Neuronal stem cell (in vitro differentiated cells): ENCODE data around the gene CPXM2.
A peak's percentile ranks its signal among the peaks of the same experiment; 100 is the strongest.

ENCODE experiments used
- DNase-seq: peaks from one replicate; pipeline ENCODE4 v3.0.0-alpha.2; 2013; ENCODE audit warnings: low spot score
- H2AFZ ChIP-seq: one replicate; pipeline ENCODE4 v1.6.1; 2013; ENCODE audit warnings: mild to moderate bottlenecking, low read length, inconsistent platforms
- H2AK5ac ChIP-seq: 2 replicates; pipeline ENCODE4 v1.6.1; 2013; ENCODE audit warnings: low read depth, mild to moderate bottlenecking, inconsistent platforms, low read length, moderate library complexity, mixed read lengths
- H2BK120ac ChIP-seq: 2 replicates; pipeline ENCODE4 v1.6.1; 2013; ENCODE audit warnings: low read depth, mild to moderate bottlenecking, inconsistent platforms, low read length, moderate library complexity, mixed read lengths
- H2BK12ac ChIP-seq: one replicate; pipeline ENCODE4 v1.6.1; 2013; ENCODE audit warnings: low read length, inconsistent platforms
- H2BK15ac ChIP-seq: 2 replicates; pipeline ENCODE4 v1.6.1; 2013; ENCODE audit warnings: mild to moderate bottlenecking, low read length, inconsistent platforms, mixed read lengths
- H2BK5ac ChIP-seq: one replicate; pipeline ENCODE4 v1.6.1; 2013; ENCODE audit warnings: inconsistent platforms, mild to moderate bottlenecking, low read length, moderate library complexity
- H3K14ac ChIP-seq: one replicate; pipeline ENCODE4 v1.6.1; 2013; ENCODE audit warnings: low read length, inconsistent platforms
- H3K18ac ChIP-seq: 2 replicates; pipeline ENCODE4 v1.6.1; 2013; ENCODE audit warnings: low read length, inconsistent platforms
- H3K23ac ChIP-seq: 2 replicates; pipeline ENCODE4 v1.6.1; 2013; ENCODE audit warnings: low read depth, mild to moderate bottlenecking, mixed read lengths, low read length, inconsistent platforms; ENCODE audit not compliant: poor library complexity
- H3K27ac ChIP-seq: replicated peaks from 3 replicates; pipeline ENCODE4 v1.5.1; 2013; ENCODE audit warnings: low read length, inconsistent platforms
- H3K27me3 ChIP-seq, 3 experiments: 2 replicates each; pipeline ENCODE4 v1.6.1; 2013; ENCODE audit warnings: low read length in 3 of 3, mild to moderate bottlenecking in 2 of 3, inconsistent platforms in 1 of 3, low read depth in 1 of 3, mixed read lengths in 1 of 3, moderate library complexity in 1 of 3; ENCODE audit not compliant: control insufficient read depth in 3 of 3, insufficient read depth in 3 of 3
- H3K36me3 ChIP-seq, 2 donors: replicated peaks in 1 of 2; 2 replicates each; pipeline ENCODE4 v1.6.1; 2013; ENCODE audit warnings: low read length in 2 of 2; ENCODE audit not compliant: control insufficient read depth in 2 of 2, insufficient read depth in 2 of 2
- H3K4ac ChIP-seq: 2 replicates; pipeline ENCODE4 v1.6.1; 2013; ENCODE audit warnings: inconsistent platforms, mild to moderate bottlenecking, low read length, moderate library complexity
- H3K4me1 ChIP-seq, 2 donors: 1 replicate in 1 of 2; 2 replicates in 1 of 2; pipeline ENCODE4 v1.6.1; 2013; ENCODE audit warnings: low read length in 2 of 2, low read depth in 1 of 2; ENCODE audit not compliant: control insufficient read depth in 2 of 2, insufficient read depth in 1 of 2
- H3K4me2 ChIP-seq: one replicate; pipeline ENCODE4 v1.6.1; 2013; ENCODE audit warnings: mild to moderate bottlenecking, low read length, inconsistent platforms; ENCODE audit not compliant: insufficient read depth, poor library complexity, severe bottlenecking
- H3K4me3 ChIP-seq, 2 donors: 2 replicates each; pipeline ENCODE4 v1.5.1; 2013; ENCODE audit warnings: low read length in 2 of 2, mild to moderate bottlenecking in 2 of 2, inconsistent platforms in 1 of 2, moderate library complexity in 1 of 2
- H3K79me1 ChIP-seq: one replicate; pipeline ENCODE4 v1.6.1; 2013; ENCODE audit warnings: low read depth, mild to moderate bottlenecking, inconsistent platforms, low read length, moderate library complexity
- H3K9ac ChIP-seq: one replicate; pipeline ENCODE4 v1.6.1; 2013; ENCODE audit warnings: mild to moderate bottlenecking, low read depth, low read length, inconsistent platforms; ENCODE audit not compliant: poor library complexity
- H3K9me3 ChIP-seq, 2 donors: replicated peaks in 1 of 2; 2 replicates each; pipeline versions ENCODE3 to v1.6.1; 2013; ENCODE audit warnings: low read length in 2 of 2, mild to moderate bottlenecking in 2 of 2, inconsistent platforms in 1 of 2, low read depth in 1 of 2, mixed read lengths in 1 of 2, moderate library complexity in 1 of 2; ENCODE audit not compliant: control insufficient read depth in 2 of 2, insufficient read depth in 1 of 2
- H4K8ac ChIP-seq: one replicate; pipeline ENCODE4 v1.6.1; 2013; ENCODE audit warnings: low read depth, mild to moderate bottlenecking, inconsistent platforms, low read length, moderate library complexity
- H4K91ac ChIP-seq: one replicate; pipeline ENCODE4 v1.6.1; 2013; ENCODE audit warnings: low read length, low read depth, mild to moderate bottlenecking, inconsistent platforms; ENCODE audit not compliant: poor library complexity
- WGBS, 2 donors: extraction: QIAGEN DNeasy Blood & Tissue Kit; methylation state at CpG; one replicate each; pipeline ENCODE4 v1.1.7; 2013; ENCODE audit warnings: missing lambda C conversion rate in 2 of 2, mixed read lengths in 1 of 2; ENCODE audit not compliant: insufficient read length in 2 of 2, insufficient replicate concordance in 1 of 2; ENCODE audit errors: extremely low coverage in 2 of 2; 5-methylcytosine and 5-hydroxymethylcytosine counted together

CPXM2 gene

GRCh38 chr10:123886292-123886691 is 5.3 kb downstream of the CPXM2 start:
- no peak overlapping the region for H3K27ac ChIP-seq
- no peaks in the 10 kb centered on the region for H3K9me3 ChIP-seq
- no peak overlapping the region for H2BK15ac ChIP-seq
- H3K4ac ChIP-seq, result no peak overlapping the region
- no peak overlapping the region for H3K4me2 ChIP-seq
- H2BK12ac ChIP-seq, result no peak overlapping the region
- no peak overlapping the region for H2AFZ ChIP-seq
- H3K9ac ChIP-seq, result no peak overlapping the region
- no CpG with 5 or more reads among the region's 6 CpGs for WGBS, 2 donors
- H3K36me3 ChIP-seq, result no peaks in the 10 kb centered on the region
- H3K14ac ChIP-seq, result no peak overlapping the region
- H3K4me3 ChIP-seq, result no peak overlapping the region
- no peak for DNase-seq
- H2BK5ac ChIP-seq, result no peak overlapping the region
- H4K8ac ChIP-seq, result no peak overlapping the region
- no peak overlapping the region for H3K18ac ChIP-seq
- no peak overlapping the region for H2AK5ac ChIP-seq
- H3K79me1 ChIP-seq, result no peaks in the 10 kb centered on the region
- peaks cover 0 to 7% of the 10 kb centered on the region in 2 donors for H3K4me1 ChIP-seq
- H2BK120ac ChIP-seq, result no peak overlapping the region
- no peak overlapping the region for H3K23ac ChIP-seq
- no peak overlapping the region for H4K91ac ChIP-seq
- peaks cover 4 to 41% (median 17%) of the 10 kb centered on the region in 3 experiments for H3K27me3 ChIP-seq

GRCh38 chr10:123885406-123886170 is 6.0 kb downstream of the CPXM2 start:
- no peak overlapping the region for H2BK5ac ChIP-seq
- no peak overlapping the region for H3K27ac ChIP-seq
- peaks cover 0 to 33% (median 10%) of the 10 kb centered on the region in 3 experiments for H3K27me3 ChIP-seq
- H3K4me1 ChIP-seq, result peaks cover 0 to 8% of the 10 kb centered on the region in 2 donors
- no peak overlapping the region for H3K4me3 ChIP-seq
- H2BK120ac ChIP-seq, result no peak overlapping the region
- H3K79me1 ChIP-seq, result no peaks in the 10 kb centered on the region
- no peak overlapping the region for H3K23ac ChIP-seq
- WGBS, 2 donors, result no CpG with 5 or more reads among the region's 6 CpGs
- H2BK15ac ChIP-seq, result peak overlapping the region; percentile 12
- H3K9me3 ChIP-seq, result no peaks in the 10 kb centered on the region
- no peak overlapping the region for H4K8ac ChIP-seq
- peak overlapping the region; percentile 49 for H3K18ac ChIP-seq
- no peak overlapping the region for H2AFZ ChIP-seq
- no peak overlapping the region for H2BK12ac ChIP-seq
- no peak overlapping the region for H3K9ac ChIP-seq
- peak overlapping the region; percentile 39 for H4K91ac ChIP-seq
- DNase-seq, result no peak
- H3K4ac ChIP-seq, result no peak overlapping the region
- no peak overlapping the region for H3K4me2 ChIP-seq
- H2AK5ac ChIP-seq, result peak overlapping the region; percentile 63
- H3K14ac ChIP-seq, result no peak overlapping the region
- no peaks in the 10 kb centered on the region for H3K36me3 ChIP-seq

- Histone ChIP-seq H2BK5ac (no peak overlapping the region), H2BK120ac (no peak overlapping the region), H3K36me3 (no peaks in the 10 kb centered on the region), H4K8ac (no peak overlapping the region), H2BK12ac (no peak overlapping the region), H3K4me1 (peaks cover 0 to 8% of the 10 kb centered on the region in 2 donors), H3K23ac (no peak overlapping the region), H3K4ac (no peak overlapping the region), H3K27me3 (peaks cover 0 to 27% (median 4%) of the 10 kb centered on the region in 3 experiments), H3K27ac (no peak overlapping the region), H3K4me2 (no peak overlapping the region), H3K4me3 (no peak overlapping the region), H2AFZ (no peak overlapping the region), H3K79me1 (no peaks in the 10 kb centered on the region), H2BK15ac (peak overlapping the region; percentile 12), H3K9me3 (no peaks in the 10 kb centered on the region), H3K9ac (no peak overlapping the region), H2AK5ac (peak overlapping the region; percentile 63), H3K18ac (no peak overlapping the region), H3K14ac (no peak overlapping the region), H4K91ac (no peak overlapping the region)
- no peak for DNase-seq
- WGBS, 2 donors, result no CpG with 5 or more reads among the region's 5 CpGs
Observed at GRCh38 chr10:123884907-123885381, 6.7 kb downstream of the CPXM2 start.

- no CpG with 5 or more reads among the region's 7 CpGs for WGBS, 2 donors
- no peak for DNase-seq
- H3K9ac ChIP-seq, result no peak overlapping the region
Observed at GRCh38 chr10:123884351-123884906, 7.2 kb downstream of the CPXM2 start.

More at GRCh38 chr10:123884351-123884906, 7.2 kb downstream of the CPXM2 start:
- H3K27ac ChIP-seq, result no peak overlapping the region
- no peak overlapping the region for H2BK120ac ChIP-seq
- no peak overlapping the region for H3K14ac ChIP-seq
- H3K4me1 ChIP-seq, result peaks cover 0 to 8% of the 10 kb centered on the region in 2 donors
- H3K27me3 ChIP-seq, result peaks cover 0 to 22% (median 2%) of the 10 kb centered on the region in 3 experiments
- no peaks in the 10 kb centered on the region for H3K9me3 ChIP-seq
- H3K4me2 ChIP-seq, result no peak overlapping the region
- no peak overlapping the region for H2BK12ac ChIP-seq
- H3K23ac ChIP-seq, result no peak overlapping the region
- no peak overlapping the region for H2BK5ac ChIP-seq
- no peaks in the 10 kb centered on the region for H3K79me1 ChIP-seq
- peak overlapping the region; percentile 63 for H2AK5ac ChIP-seq
- no peak overlapping the region for H2AFZ ChIP-seq
- H3K4ac ChIP-seq, result no peak overlapping the region
- H4K8ac ChIP-seq, result no peak overlapping the region
- H4K91ac ChIP-seq, result no peak overlapping the region
- no peak overlapping the region for H3K4me3 ChIP-seq
- H3K36me3 ChIP-seq, result no peaks in the 10 kb centered on the region
- H3K18ac ChIP-seq, result no peak overlapping the region
- no peak overlapping the region for H2BK15ac ChIP-seq
